Measurements from ENCODE around the gene RASSF3. TPM values are rescaled to one million over a fixed set of nuclear protein-coding genes. Genes with fewer than 3 reads are reported as not detected.
"Not testable (repeated sequence)": the region's sequence is repeated elsewhere in the genome, so short reads cannot be mapped to it uniquely, and the experiment has no call there.

The RASSF3 gene
- polyA plus RNA-seq, 3 donors, result 6.6 to 77.9 (median 14.5) TPM

DNA sequence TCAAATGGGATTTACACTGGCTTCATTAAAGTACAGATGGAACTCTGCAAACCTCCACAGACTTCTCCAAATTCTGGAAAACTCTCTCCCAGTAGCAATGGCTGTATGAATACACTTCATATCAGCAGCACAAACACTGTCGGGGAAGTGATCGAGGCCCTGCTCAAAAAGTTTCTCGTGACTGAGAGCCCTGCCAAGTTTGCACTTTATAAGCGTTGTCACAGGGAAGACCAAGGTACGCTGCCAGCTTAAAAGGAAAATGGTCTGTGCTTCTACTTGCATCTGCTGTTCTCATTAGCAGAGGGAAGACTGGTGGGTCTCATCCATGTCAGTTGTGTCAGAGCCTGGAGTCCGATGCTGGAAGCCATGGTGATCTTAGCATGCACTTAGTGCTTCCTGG is 77.9 kb downstream of the RASSF3 start:
- peaks cover 14 to 15% of the 10 kb centered on the region in 2 donors for H3K4me1 ChIP-seq (ENCODE audit: control insufficient read depth in 1 of 2, insufficient read depth in 2 of 2, low read length in 2 of 2)
- H3K4me2 ChIP-seq (replicated peaks; ENCODE audit: extremely low read depth, low read length, poor library complexity, severe bottlenecking), result no peak overlapping the region
- peak overlapping the region in 4 of 7 donors; percentile 31 to 78 (median 50) for H3K27ac Mint-ChIP-seq
- H3K4me3 ChIP-seq (replicated peaks in 1 of 3; ENCODE audit: low read depth in 2 of 3, low read length in 3 of 3), result no peak overlapping the region
- TF ChIP-seq, protein P1, sequence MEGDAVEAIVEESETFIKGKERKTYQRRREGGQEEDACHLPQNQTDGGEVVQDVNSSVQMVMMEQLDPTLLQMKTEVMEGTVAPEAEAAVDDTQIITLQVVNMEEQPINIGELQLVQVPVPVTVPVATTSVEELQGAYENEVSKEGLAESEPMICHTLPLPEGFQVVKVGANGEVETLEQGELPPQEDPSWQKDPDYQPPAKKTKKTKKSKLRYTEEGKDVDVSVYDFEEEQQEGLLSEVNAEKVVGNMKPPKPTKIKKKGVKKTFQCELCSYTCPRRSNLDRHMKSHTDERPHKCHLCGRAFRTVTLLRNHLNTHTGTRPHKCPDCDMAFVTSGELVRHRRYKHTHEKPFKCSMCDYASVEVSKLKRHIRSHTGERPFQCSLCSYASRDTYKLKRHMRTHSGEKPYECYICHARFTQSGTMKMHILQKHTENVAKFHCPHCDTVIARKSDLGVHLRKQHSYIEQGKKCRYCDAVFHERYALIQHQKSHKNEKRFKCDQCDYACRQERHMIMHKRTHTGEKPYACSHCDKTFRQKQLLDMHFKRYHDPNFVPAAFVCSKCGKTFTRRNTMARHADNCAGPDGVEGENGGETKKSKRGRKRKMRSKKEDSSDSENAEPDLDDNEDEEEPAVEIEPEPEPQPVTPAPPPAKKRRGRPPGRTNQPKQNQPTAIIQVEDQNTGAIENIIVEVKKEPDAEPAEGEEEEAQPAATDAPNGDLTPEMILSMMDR (IDR thresholded peaks at IDR 0.05), result no peak
- peaks cover 63 to 78% of the 10 kb centered on the region in 2 donors for H3K36me3 Mint-ChIP-seq
- 93% methylated on average over 6 of the region's 6 CpGs for WGBS (ENCODE audit: insufficient coverage)
- no peak overlapping the region for H3K4me3 Mint-ChIP-seq
- H3K27me3 Mint-ChIP-seq (ENCODE audit: low read depth in 3 of 3), result no peaks in the 10 kb centered on the region
- H3K79me2 ChIP-seq (ENCODE audit: insufficient read depth, low read length), result peaks cover 92% of the 10 kb centered on the region
- no peaks in the 10 kb centered on the region for H3K27me3 ChIP-seq (ENCODE audit: control insufficient read depth in 2 of 2, insufficient read depth in 2 of 2, low read length in 2 of 2)
- H3K9me3 Mint-ChIP-seq, result no peaks in the 10 kb centered on the region
- intact Hi-C loops (cut with micrococcal nuclease), result no loop called here
- H3K9ac ChIP-seq (ENCODE audit: insufficient read depth, low read length, poor library complexity, severe bottlenecking), result no peak overlapping the region
- peak overlapping the region in 1 of 2 donors; percentile 60 for H3K27ac ChIP-seq (ENCODE audit: low read depth in 1 of 2, low read length in 2 of 2)
- peaks cover 69 to 90% of the 10 kb centered on the region in 2 donors for H3K36me3 ChIP-seq (replicated peaks in 1 of 2; ENCODE audit: control insufficient read depth in 1 of 2, insufficient read depth in 2 of 2, low read length in 2 of 2)
- H3K9me3 ChIP-seq (replicated peaks in 1 of 2; ENCODE audit: control insufficient read depth in 1 of 2, insufficient read depth in 1 of 2, low read length in 2 of 2), result no peaks in the 10 kb centered on the region
- H4K20me1 ChIP-seq (ENCODE audit: insufficient read depth, low read length), result peaks cover 100% of the 10 kb centered on the region
- no peak overlapping the region for H2AFZ ChIP-seq (ENCODE audit: insufficient read depth, low read depth, low read length, poor library complexity, severe bottlenecking)
- H3K4me1 Mint-ChIP-seq, result peaks cover 27% of the 10 kb centered on the region
- DNase-seq, result no peak

DNA sequence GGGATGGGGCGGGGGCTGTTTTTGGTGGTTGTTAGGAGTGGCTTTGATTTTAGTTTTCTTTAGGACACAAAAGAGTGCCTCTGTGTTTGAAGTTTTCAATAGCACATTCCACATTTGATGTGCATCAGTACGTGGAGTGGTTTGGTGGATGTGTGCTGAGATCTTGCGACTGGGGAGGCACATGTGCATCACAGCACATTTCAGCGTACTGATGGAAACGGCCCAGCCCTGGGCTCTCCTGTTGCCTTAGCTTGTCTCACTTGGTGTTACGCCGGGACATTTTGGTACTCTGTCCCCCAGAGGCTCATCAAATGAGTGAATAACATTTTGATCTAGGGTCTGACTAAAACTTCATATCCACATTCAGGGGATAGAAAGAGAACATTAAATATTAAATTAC is 78.4 kb downstream of the RASSF3 start:
- H3K9me3 ChIP-seq (replicated peaks in 1 of 2; ENCODE audit: control insufficient read depth in 1 of 2, insufficient read depth in 1 of 2, low read length in 2 of 2), result no peaks in the 10 kb centered on the region
- no peak for DNase-seq
- H2AFZ ChIP-seq (ENCODE audit: insufficient read depth, low read depth, low read length, poor library complexity, severe bottlenecking), result no peak overlapping the region
- peaks cover 100% of the 10 kb centered on the region for H4K20me1 ChIP-seq (ENCODE audit: insufficient read depth, low read length)
- TF ChIP-seq, protein P1 (IDR thresholded peaks at IDR 0.05), result no peak
- no peak overlapping the region for H3K9ac ChIP-seq (ENCODE audit: insufficient read depth, low read length, poor library complexity, severe bottlenecking)
- intact Hi-C loops (cut with micrococcal nuclease), result no loop called here
- no peak overlapping the region for H3K4me3 Mint-ChIP-seq
- H3K27me3 Mint-ChIP-seq (ENCODE audit: low read depth in 3 of 3), result no peaks in the 10 kb centered on the region
- H3K79me2 ChIP-seq (ENCODE audit: insufficient read depth, low read length), result peaks cover 92% of the 10 kb centered on the region
- no peaks in the 10 kb centered on the region for H3K9me3 Mint-ChIP-seq
- peak overlapping the region in 1 of 2 donors; percentile 31 for H3K27ac ChIP-seq (ENCODE audit: low read depth in 1 of 2, low read length in 2 of 2)
- peaks cover 66 to 83% of the 10 kb centered on the region in 2 donors for H3K36me3 Mint-ChIP-seq
- H3K4me1 Mint-ChIP-seq, result peaks cover 22% of the 10 kb centered on the region
- 100% methylated on average over 5 of the region's 7 CpGs for WGBS (ENCODE audit: insufficient coverage)
- no peak overlapping the region for H3K4me3 ChIP-seq (replicated peaks in 1 of 3; ENCODE audit: low read depth in 2 of 3, low read length in 3 of 3)
- no peak overlapping the region for H3K27ac Mint-ChIP-seq
- H3K27me3 ChIP-seq (ENCODE audit: control insufficient read depth in 2 of 2, insufficient read depth in 2 of 2, low read length in 2 of 2), result no peaks in the 10 kb centered on the region
- peaks cover 9 to 10% of the 10 kb centered on the region in 2 donors for H3K4me1 ChIP-seq (ENCODE audit: control insufficient read depth in 1 of 2, insufficient read depth in 2 of 2, low read length in 2 of 2)
- H3K36me3 ChIP-seq (replicated peaks in 1 of 2; ENCODE audit: control insufficient read depth in 1 of 2, insufficient read depth in 2 of 2, low read length in 2 of 2), result peaks cover 74 to 95% of the 10 kb centered on the region in 2 donors
- H3K4me2 ChIP-seq (replicated peaks; ENCODE audit: extremely low read depth, low read length, poor library complexity, severe bottlenecking), result no peak overlapping the region

DNA sequence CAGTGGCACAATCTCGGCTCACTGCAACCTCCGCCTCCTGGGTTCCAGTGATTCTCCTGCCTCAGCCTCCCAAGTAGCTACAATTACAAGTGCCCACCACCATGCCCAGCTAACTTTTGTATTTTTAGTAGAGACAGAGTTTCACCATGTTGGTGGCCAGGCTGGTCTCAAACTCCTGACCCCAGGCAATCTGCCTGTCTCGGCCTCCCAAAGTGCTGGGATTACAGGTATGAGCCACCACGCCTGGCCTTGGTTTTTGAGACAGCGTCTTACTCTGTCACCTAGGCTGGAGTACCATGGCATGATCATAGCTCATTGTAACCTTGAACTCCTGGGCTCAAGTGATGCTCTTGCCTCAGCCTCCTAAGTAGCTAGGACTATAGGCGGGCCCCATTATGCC is 79.9 kb downstream of the RASSF3 start:
- H3K4me3 ChIP-seq (replicated peaks in 1 of 3; ENCODE audit: low read depth in 2 of 3, low read length in 3 of 3); H3K9me3 Mint-ChIP-seq; H3K27me3 Mint-ChIP-seq (ENCODE audit: low read depth in 3 of 3); H3K4me2 ChIP-seq (replicated peaks; ENCODE audit: extremely low read depth, low read length, poor library complexity, severe bottlenecking); H3K4me3 Mint-ChIP-seq; DNase-seq; H3K9me3 ChIP-seq (replicated peaks in 1 of 2; ENCODE audit: control insufficient read depth in 1 of 2, insufficient read depth in 1 of 2, low read length in 2 of 2); H3K4me1 ChIP-seq (ENCODE audit: control insufficient read depth in 1 of 2, insufficient read depth in 2 of 2, low read length in 2 of 2); intact Hi-C loops (cut with micrococcal nuclease); H3K27me3 ChIP-seq (ENCODE audit: control insufficient read depth in 2 of 2, insufficient read depth in 2 of 2, low read length in 2 of 2); H3K9ac ChIP-seq (ENCODE audit: insufficient read depth, low read length, poor library complexity, severe bottlenecking); H3K27ac ChIP-seq (ENCODE audit: low read depth in 1 of 2, low read length in 2 of 2); H2AFZ ChIP-seq (ENCODE audit: insufficient read depth, low read depth, low read length, poor library complexity, severe bottlenecking): not testable (repeated sequence)
- peaks cover 91% of the 10 kb centered on the region for H3K79me2 ChIP-seq (ENCODE audit: insufficient read depth, low read length)
- peaks cover 83 to 96% of the 10 kb centered on the region in 2 donors for H3K36me3 ChIP-seq (replicated peaks in 1 of 2; ENCODE audit: control insufficient read depth in 1 of 2, insufficient read depth in 2 of 2, low read length in 2 of 2)
- Mint-ChIP-seq H3K36me3 (peaks cover 74 to 92% of the 10 kb centered on the region in 2 donors), H3K27ac (peak overlapping the region in 2 of 7 donors; percentile 50 to 54), H3K4me1 (peaks cover 13% of the 10 kb centered on the region)
- 100% methylated on average over 3 of the region's 6 CpGs for WGBS (ENCODE audit: insufficient coverage)
- H4K20me1 ChIP-seq (ENCODE audit: insufficient read depth, low read length), result peaks cover 100% of the 10 kb centered on the region

Measured in CD14-positive monocyte (primary cell).